ENCODE measurements around the gene MED27. TPM values are rescaled to one million over a fixed set of nuclear protein-coding genes. Genes with fewer than 3 reads are reported as not detected.

MED27 gene
- total and polyA plus RNA-seq, 2 of the 8 experiments (the other 6 are each of a cell fraction or from before 2014, with no cell fraction given): 29.9 to 56.5 TPM

DNA sequence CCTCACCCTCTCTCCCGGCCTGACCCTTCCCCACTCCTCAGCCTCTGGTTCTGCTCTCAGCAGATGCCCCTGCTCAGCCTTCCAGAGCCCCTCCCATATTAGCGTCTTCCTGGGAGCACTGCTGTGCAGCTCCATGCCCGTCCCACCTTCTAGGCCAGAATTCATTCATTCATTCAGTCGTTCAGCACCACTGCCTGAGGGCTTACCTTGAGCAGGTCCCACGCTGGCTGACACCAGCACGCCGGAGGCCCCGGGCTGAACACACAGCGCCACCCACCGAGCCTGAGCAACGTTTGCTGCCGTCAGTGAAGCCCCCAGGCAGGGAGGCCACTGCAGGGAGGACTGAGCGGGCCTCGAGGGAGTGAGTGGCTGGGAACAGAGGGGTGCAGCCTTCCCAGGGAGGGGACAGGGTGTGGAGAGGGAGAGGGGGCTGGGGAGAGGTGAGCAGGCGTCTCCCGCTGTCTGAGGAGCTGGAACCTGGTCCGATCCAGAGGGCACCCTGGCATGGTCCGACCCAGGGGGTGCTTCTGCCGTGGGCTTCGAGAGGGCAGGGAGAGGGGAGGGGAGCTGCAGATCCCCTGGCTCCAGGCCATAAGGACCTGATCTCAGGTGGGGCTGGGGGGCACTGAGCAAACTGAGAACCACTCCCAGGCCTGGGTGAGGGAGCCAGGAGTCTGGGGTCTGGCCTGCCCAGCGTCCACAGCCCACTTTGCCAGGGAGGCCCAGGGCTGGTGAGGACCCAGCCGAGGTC, 241.0 kb downstream of the MED27 start:
- Histone ChIP-seq H3K27me3 (replicated peaks in 1 of 4; ENCODE audit: control insufficient read depth in 3 of 4, extremely low read depth in 1 of 4, insufficient read depth in 3 of 4, low read length in 3 of 4) (no peaks in the 10 kb centered on the region), H2AK5ac (ENCODE audit: low read depth, low read length) (no peak overlapping the region)
- POLR2A ChIA-PET (ENCODE audit: partially characterized antibody): no interaction called here

More for the DNA sequence above, 241.0 kb downstream of the MED27 start:
- WGBS, 2 experiments (ENCODE audit: extremely low coverage in 1 of 2, insufficient coverage in 1 of 2, insufficient read length in 1 of 2, insufficient replicate concordance in 2 of 2, low coverage in 1 of 2, low lambda C conversion rate in 2 of 2, missing lambda C conversion rate in 1 of 2): 79% methylated on average over 18 of the region's 22 CpGs; no CpG with 5 or more reads in 1 of the 2 experiments
- Histone ChIP-seq H3K27ac (ENCODE audit: low read depth, low read length) (no peak overlapping the region), H4K8ac (ENCODE audit: extremely low read depth, insufficient read depth, low read length) (peak overlapping the region; percentile 66; the same call in 1 of the 2 replicates), H3K79me2 (ENCODE audit: control insufficient read depth in 1 of 2, insufficient read depth in 2 of 2, low read length in 2 of 2) (no peaks in the 10 kb centered on the region), H2BK12ac (ENCODE audit: low read depth, low read length) (peak overlapping the region; percentile 84; the same call in 1 of the 2 replicates), H3K4me3 (ENCODE audit: extremely low read depth in 1 of 4, insufficient read depth in 2 of 4, low read depth in 3 of 4, low read length in 4 of 4) (no peak overlapping the region), H3K23me2 (ENCODE audit: low read depth, low read length) (no peaks in the 10 kb centered on the region), H3K23ac (ENCODE audit: insufficient read length) (no peak overlapping the region), H2AFZ (ENCODE audit: low read length) (no peak overlapping the region), H3K18ac (ENCODE audit: extremely low read depth, low read length) (peak overlapping the region; percentile 60; the same call in 1 of the 2 replicates), H4K20me1 (replicated peaks in 1 of 2; ENCODE audit: control insufficient read depth in 1 of 2, insufficient read depth in 2 of 2, low read length in 2 of 2) (no peaks in the 10 kb centered on the region), H2BK15ac (ENCODE audit: low read length) (peak overlapping the region; percentile 40; the same call in 1 of the 2 replicates), H3K79me1 (ENCODE audit: low read depth, low read length) (no peaks in the 10 kb centered on the region), H2BK5ac (ENCODE audit: low read depth, low read length) (no peak overlapping the region), H3K36me3 (ENCODE audit: control insufficient read depth in 2 of 4, insufficient read depth in 4 of 4, low read length in 3 of 4) (no peaks in the 10 kb centered on the region), H3K4me1 (replicated peaks in 1 of 4; ENCODE audit: control insufficient read depth in 3 of 4, insufficient read depth in 4 of 4, low read length in 3 of 4) (peaks cover 0 to 3% (median 0%) of the 10 kb centered on the region in 4 experiments; a peak in 2 of 7 replicates), H3K9me3 (ENCODE audit: insufficient read depth in 2 of 2, low read depth in 1 of 2, low read length in 1 of 2) (peaks cover 0 to 4% of the 10 kb centered on the region in 2 experiments; a peak in 2 of 4 replicates), H2BK120ac (replicated peaks; ENCODE audit: low read depth, low read length) (no peak overlapping the region), H2BK20ac (ENCODE audit: low read length) (no peak overlapping the region), H4K5ac (ENCODE audit: insufficient read length, low read depth, low read length) (no peak overlapping the region), H4K91ac (replicated peaks; ENCODE audit: insufficient read length, low read length) (no peak overlapping the region), H3K56ac (replicated peaks; ENCODE audit: insufficient read length, low read depth, low read length) (no peak overlapping the region), H3K4ac (replicated peaks; ENCODE audit: insufficient read length, low read depth, low read length) (no peak overlapping the region), H3K14ac (ENCODE audit: insufficient read length) (no peak overlapping the region), H3K9ac (replicated peaks in 1 of 4; ENCODE audit: extremely low read depth in 1 of 4, low read depth in 3 of 4, low read length in 3 of 4) (no peak overlapping the region), H3K4me2 (ENCODE audit: insufficient read depth in 1 of 2, low read depth in 2 of 2, low read length in 2 of 2) (no peak overlapping the region)
- DNase-seq (ENCODE audit: low read depth in 1 of 2, low spot score in 2 of 2) (no peak), FAIRE-seq (no peak)
- CTCF ChIA-PET (ENCODE audit: partially characterized antibody): interaction anchor here (0.6 to 3.7 kb wide), 23 partner anchors 10 to 513 kb away, joined by 3 to 20 read pairs (median 3); no protein-coding TSS in a partner anchor
- TF ChIP-seq, protein P1, sequence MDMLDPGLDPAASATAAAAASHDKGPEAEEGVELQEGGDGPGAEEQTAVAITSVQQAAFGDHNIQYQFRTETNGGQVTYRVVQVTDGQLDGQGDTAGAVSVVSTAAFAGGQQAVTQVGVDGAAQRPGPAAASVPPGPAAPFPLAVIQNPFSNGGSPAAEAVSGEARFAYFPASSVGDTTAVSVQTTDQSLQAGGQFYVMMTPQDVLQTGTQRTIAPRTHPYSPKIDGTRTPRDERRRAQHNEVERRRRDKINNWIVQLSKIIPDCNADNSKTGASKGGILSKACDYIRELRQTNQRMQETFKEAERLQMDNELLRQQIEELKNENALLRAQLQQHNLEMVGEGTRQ (IDR thresholded peaks at IDR 0.05; ENCODE audit: low read length): no peak
- TF ChIP-seq SUZ12 (IDR thresholded peaks at IDR 0.05; ENCODE audit: low read length) (no peak), NRF1 (IDR thresholded peaks at IDR 0.05; ENCODE audit: low read depth, low read length) (no peak), RAD21 (IDR thresholded peaks at IDR 0.05 in 1 of 2, conservative IDR thresholded peaks at IDR 0.05 in 1 of 2; ENCODE audit: low read depth in 2 of 2, low read length in 2 of 2) (peak; percentile 39 to 63; a peak in 3 of 4 replicates), GTF2F1 (IDR thresholded peaks at IDR 0.05; ENCODE audit: borderline replicate concordance, low read depth, low read length) (no peak)
- TF ChIP-seq, protein P2, sequence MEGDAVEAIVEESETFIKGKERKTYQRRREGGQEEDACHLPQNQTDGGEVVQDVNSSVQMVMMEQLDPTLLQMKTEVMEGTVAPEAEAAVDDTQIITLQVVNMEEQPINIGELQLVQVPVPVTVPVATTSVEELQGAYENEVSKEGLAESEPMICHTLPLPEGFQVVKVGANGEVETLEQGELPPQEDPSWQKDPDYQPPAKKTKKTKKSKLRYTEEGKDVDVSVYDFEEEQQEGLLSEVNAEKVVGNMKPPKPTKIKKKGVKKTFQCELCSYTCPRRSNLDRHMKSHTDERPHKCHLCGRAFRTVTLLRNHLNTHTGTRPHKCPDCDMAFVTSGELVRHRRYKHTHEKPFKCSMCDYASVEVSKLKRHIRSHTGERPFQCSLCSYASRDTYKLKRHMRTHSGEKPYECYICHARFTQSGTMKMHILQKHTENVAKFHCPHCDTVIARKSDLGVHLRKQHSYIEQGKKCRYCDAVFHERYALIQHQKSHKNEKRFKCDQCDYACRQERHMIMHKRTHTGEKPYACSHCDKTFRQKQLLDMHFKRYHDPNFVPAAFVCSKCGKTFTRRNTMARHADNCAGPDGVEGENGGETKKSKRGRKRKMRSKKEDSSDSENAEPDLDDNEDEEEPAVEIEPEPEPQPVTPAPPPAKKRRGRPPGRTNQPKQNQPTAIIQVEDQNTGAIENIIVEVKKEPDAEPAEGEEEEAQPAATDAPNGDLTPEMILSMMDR (IDR thresholded peaks at IDR 0.05; ENCODE audit: control extremely low read depth in 1 of 3, insufficient read depth in 1 of 3, low read depth in 1 of 3, low read length in 3 of 3): peak in 2 of 3 experiments; percentile 20 to 22; a peak in 2 of 4 replicates
